GM19467 (cell line): ENCODE measurements around the gene CYP17A1.

Experiments
- ATAC-seq: cut with Tn5 transposase; IDR thresholded peaks from one replicate; pipeline ENCODE4 v1.9.1; 2021; ENCODE audit warnings: mild to moderate bottlenecking, moderate library complexity; ENCODE audit not compliant: unreplicated experiment

The CYP17A1 gene

DNA sequence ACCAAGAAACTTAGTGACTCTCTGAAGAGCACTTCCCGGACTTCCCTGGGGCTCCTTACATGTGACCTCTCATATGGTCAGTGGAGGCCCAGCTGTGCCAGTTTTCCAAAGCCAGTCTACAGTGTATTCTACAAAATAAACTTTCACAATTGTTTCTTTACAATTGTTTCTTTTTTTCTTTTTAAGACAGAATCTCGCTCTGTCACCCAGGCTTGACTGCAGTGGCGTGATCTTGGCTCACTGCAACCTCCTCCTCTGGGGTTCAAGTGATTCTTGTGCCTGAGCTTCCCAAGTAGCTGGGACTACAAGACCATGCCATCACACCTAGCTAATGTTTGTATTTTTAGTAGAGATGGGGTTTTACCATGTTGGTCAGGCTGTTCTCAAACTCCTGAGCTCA is 25.9 kb downstream of the CYP17A1 start:
- ATAC-seq, result no peak

- no peak for ATAC-seq
Measured at GRCh38 chr10:102808380-102808779, 28.8 kb downstream of the CYP17A1 start.

DNA sequence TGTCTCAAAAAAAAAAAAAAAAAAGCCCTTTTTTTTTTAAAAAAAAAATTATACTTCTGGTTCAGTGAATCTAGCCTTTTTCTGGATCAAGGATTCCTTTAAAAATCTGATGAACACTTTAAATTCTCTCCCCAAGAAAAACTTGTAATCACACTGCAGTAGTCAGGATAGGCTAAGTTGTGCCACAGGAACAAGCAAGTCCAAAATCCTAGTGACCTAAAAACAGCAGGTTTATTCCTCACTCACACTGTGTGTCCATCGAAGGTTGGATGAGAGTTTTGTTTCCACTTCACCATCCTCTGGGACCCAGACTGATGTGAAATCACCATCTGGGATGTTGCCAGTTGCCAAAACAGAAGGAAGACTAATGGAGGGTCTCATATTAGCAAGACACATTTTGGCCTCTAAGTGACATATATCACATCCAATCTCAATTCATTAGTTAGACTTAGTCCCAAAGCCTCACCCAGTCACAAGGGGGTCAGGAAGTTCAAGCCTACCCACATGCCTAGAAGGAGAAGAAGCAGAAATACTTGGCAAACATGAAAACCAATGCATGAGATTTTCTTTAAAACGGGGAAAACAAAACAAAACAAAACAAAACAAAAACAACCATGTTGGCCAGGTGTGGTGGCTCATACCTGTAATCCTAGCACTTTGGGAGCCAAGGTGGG is 32.7 kb downstream of the CYP17A1 start:
- no peak for ATAC-seq

- no peak for ATAC-seq
Measured at GRCh38 chr10:102802920-102803534, 34.2 kb downstream of the CYP17A1 start.

GRCh38 chr10:102801978-102802377 is 35.2 kb downstream of the CYP17A1 start:
- no peak for ATAC-seq

DNA sequence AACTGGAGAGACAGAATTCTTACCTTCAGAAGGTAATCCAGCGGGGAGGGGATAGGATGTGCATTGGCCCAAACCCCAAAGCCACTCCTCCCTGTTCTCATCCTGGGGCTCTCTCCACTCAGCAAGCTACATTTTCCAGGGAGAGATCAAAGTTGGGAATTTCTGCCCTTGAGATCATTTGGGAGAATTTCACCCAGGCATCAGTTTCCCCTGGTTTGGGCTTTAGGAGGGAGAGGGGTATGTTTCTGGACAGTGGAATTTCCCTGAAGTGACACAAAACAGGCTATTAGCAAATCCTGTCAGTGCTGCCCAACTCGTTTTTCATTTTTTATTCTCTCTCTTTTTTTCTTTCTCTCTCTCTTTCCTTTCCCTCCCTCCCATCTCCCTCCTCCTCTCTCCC is 35.7 kb downstream of the CYP17A1 start:
- ATAC-seq, result no peak

- ATAC-seq, result no peak
Measured at GRCh38 chr10:102800611-102801335, 36.4 kb downstream of the CYP17A1 start.

- ATAC-seq, result no peak
Measured at GRCh38 chr10:102799691-102800471, 37.3 kb downstream of the CYP17A1 start.

GRCh38 chr10:102796407-102797176 is 40.6 kb downstream of the CYP17A1 start:
- peak; percentile 89 for ATAC-seq

DNA sequence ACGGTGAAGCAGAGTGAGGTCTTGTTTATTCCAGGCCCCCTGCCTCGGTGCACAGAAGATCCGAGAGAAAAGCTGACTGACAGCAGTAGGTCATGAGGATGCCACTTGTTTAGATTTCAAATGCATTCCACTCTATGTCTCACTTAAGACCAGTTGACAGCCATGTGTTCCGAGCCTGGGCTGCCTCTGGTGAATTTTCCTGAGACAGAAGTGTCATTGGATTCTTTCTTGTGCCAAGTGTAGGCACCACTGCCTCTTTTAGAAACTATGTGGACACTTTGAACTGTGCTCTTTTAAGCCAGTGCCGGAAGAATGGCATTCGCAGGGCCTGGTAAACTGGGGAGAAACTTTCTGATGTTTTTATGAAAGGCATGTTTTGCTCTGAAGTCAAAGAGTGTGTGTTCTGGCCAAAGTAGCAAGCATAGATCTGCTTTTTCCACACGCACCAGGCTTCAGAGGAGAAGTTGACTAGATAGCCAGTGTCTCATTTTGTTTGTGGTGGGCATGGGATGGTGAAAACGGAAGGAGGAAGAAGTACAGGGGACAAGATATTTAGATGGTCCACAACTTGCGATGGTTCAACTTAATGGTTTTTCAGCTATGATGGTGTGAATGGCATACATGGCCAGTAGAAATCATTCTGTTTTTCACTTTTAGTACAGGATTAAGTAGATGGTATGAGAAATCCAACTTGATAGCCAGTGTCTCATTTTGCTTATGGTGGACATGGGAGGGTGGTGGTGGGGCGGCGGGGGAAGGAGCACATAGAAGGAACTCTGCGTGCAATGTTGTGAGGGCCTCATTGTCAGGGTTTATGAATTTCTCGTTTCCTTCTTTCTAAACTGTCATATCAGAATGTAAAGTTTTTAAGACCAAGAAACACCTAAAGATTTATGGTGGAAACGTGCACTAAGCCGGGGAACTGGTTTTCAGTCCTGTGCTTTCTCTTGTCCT is 41.5 kb downstream of the CYP17A1 start:
- no peak for ATAC-seq

DNA sequence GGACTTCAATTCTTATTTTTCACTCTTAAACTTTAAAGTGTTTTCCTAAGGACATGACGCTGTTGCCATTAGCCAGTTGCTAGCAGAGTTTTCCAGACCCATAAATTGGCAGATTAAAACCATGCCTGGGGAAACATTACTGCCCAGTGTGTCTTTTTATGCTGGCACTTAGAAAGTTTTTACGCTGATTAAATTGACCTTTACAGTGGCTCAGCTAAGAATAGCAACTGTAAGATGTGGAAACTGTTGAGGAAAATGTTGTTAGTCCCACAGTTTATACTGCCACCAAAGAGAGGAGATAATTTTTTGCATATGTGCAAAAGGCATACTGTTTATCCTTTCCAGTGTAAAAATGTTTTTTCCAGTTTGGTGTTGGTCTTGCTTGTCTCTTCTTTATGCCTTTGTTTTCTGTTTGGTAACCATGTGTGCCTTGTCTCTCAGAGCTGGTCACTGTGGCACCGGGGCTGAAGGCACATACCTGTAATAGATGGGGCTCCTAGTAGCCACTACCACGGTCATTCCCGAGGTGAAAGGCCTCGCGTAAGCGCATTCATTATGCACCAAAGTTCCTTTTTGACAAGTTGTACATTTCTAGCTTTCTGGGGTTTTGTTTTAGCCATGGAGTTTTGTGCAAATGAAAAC is 45.3 kb downstream of the CYP17A1 start:
- no peak for ATAC-seq

DNA sequence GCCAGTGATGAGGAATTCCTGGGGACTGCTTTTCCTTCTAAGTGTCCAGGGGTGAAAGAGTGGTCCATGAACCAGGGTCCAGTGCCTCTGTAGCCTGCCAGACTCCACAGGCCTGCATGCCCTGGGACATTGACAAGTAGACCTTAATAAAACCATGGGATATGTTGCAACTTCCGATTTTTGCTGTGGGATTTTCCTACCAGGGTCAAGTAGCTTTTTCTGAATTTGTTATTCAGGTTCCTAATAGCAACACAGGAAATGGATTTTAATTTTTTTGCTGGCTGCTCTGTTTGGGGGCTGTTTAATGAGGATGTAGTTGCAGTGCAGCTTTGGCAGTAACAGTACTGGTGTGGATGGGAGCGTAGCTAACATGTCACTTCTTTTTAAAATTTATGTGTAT is 51.4 kb downstream of the CYP17A1 start:
- ATAC-seq, result no peak

- no peak for ATAC-seq
Measured at GRCh38 chr10:102783568-102783967, 53.6 kb downstream of the CYP17A1 start.

- no peak for ATAC-seq
Measured at GRCh38 chr10:102782673-102783551, 54.3 kb downstream of the CYP17A1 start.

- ATAC-seq, result no peak
Measured at GRCh38 chr10:102781921-102782557, 55.2 kb downstream of the CYP17A1 start.

- no peak for ATAC-seq
Measured at GRCh38 chr10:102781090-102781920, 55.9 kb downstream of the CYP17A1 start.
